MM.1S (cell line): ENCODE results near the gene ROCK2.

ENCODE experiments used
- EZH2 ChIP-seq: fragments of 300-600 bp; sonication (generic); optimal IDR thresholded peaks from 2 replicates; pipeline ENCODE3; 2017; ENCODE audit warnings: low read depth, mild to moderate bottlenecking, antibody characterized with exemption, low read length, mixed read lengths
- EZH2phosphoT487 ChIP-seq: fragments of 300-600 bp; sonication (generic); IDR thresholded peaks from 2 replicates; pipeline ENCODE4 v1.6.1; 2018; ENCODE audit warnings: antibody characterized with exemption, low read length
- TF ChIP-seq, protein P1 (sequence below): fragments of 300-600 bp; sonication (generic); IDR thresholded peaks from 2 replicates; pipeline ENCODE4 v1.5.1; 2016; ENCODE audit warnings: antibody characterized with exemption, low read length, mixed read lengths

- TF ChIP-seq, protein P1, sequence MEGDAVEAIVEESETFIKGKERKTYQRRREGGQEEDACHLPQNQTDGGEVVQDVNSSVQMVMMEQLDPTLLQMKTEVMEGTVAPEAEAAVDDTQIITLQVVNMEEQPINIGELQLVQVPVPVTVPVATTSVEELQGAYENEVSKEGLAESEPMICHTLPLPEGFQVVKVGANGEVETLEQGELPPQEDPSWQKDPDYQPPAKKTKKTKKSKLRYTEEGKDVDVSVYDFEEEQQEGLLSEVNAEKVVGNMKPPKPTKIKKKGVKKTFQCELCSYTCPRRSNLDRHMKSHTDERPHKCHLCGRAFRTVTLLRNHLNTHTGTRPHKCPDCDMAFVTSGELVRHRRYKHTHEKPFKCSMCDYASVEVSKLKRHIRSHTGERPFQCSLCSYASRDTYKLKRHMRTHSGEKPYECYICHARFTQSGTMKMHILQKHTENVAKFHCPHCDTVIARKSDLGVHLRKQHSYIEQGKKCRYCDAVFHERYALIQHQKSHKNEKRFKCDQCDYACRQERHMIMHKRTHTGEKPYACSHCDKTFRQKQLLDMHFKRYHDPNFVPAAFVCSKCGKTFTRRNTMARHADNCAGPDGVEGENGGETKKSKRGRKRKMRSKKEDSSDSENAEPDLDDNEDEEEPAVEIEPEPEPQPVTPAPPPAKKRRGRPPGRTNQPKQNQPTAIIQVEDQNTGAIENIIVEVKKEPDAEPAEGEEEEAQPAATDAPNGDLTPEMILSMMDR = no peak
- TF ChIP-seq EZH2 = no peak
- no peak for TF ChIP-seq EZH2phosphoT487
These were observed 3.0 kb upstream of the ROCK2 start for GRCh38 chr2:11347403-11347959.
